ENCODE results near the gene MYO18B.

- TF ChIP-seq CTCF (conservative IDR thresholded peaks at IDR 0.05): no peak
- no peak for TF ChIP-seq ZFX (IDR thresholded peaks at IDR 0.05)
Observed at GRCh38 chr22:25752615-25753214, 10.7 kb downstream of the MYO18B start.

All from C4-2B (cell line).